Tibial nerve (tissue), 4 donors: ENCODE results near the gene CUX1. TPM values are rescaled to one million over a fixed set of nuclear protein-coding genes. Genes with fewer than 3 reads are reported as not detected.

Source experiments
- DNase-seq, 2 donors: peaks; one replicate each; pipeline ENCODE4 v3.0.0-alpha.2; 2019; ENCODE audit warnings: low spot score in 2 of 2
- H3K27ac ChIP-seq, 4 donors: fragments of 200-600 bp; sonication (generic) in 3 of 4; one replicate each; pipeline ENCODE4 v1.5.1; 2017 to 2019; ENCODE audit warnings: mild to moderate bottlenecking in 1 of 4
- H3K27me3 ChIP-seq, 2 donors: fragments of 200-600 bp; sonication (generic) in 1 of 2; one replicate each; pipeline versions ENCODE4 v1.5.1 to v1.6.0; 2017 to 2019
- H3K36me3 ChIP-seq, 3 donors: fragments of 200-600 bp; sonication (generic); one replicate each; pipeline ENCODE4 v1.5.1; 2018 to 2019
- H3K4me1 ChIP-seq, 4 donors: fragments of 200-600 bp; sonication (generic) in 3 of 4; one replicate each; pipeline ENCODE4 v1.5.1; 2017 to 2019
- H3K4me3 ChIP-seq, 4 donors: fragments of 200-600 bp; sonication (generic) in 3 of 4; one replicate each; pipeline ENCODE4 v1.5.1; 2017 to 2019; ENCODE audit warnings: mild to moderate bottlenecking in 1 of 4, moderate library complexity in 1 of 4
- H3K9me3 ChIP-seq, 4 donors: fragments of 200-600 bp; sonication (generic) in 3 of 4; one replicate each; pipeline ENCODE4 v1.5.1; 2017 to 2019
- EP300 ChIP-seq, 2 donors: sonication (generic); formaldehyde crosslinking; IDR thresholded peaks; one replicate each; pipeline ENCODE4 v1.6.1; 2017; ENCODE audit warnings: antibody characterized with exemption in 2 of 2, mild to moderate bottlenecking in 1 of 2
- POLR2A ChIP-seq, 2 donors: fragments of 450-650 bp; IDR thresholded peaks; one replicate each; pipeline ENCODE4 v1.6.1; 2017; ENCODE audit warnings: antibody characterized with exemption in 2 of 2, mild to moderate bottlenecking in 2 of 2, moderate library complexity in 2 of 2
- WGBS, 2 donors: methylation state at CpG; one replicate each; pipeline ENCODE4 v1.1.5; 2018; 5-methylcytosine and 5-hydroxymethylcytosine counted together
- total RNA-seq, 4 donors: library from RNA; depleted of rRNA; stranded (reverse); fragments of >200 nt; gene quantifications; one replicate each; pipeline ENCODE4 v1.1.0, GENCODE V29; 2016
- TF ChIP-seq, protein P1 (sequence below), 5 experiments: fragments of 200-600 bp in 3 of 5; fragments of 450-650 bp in 2 of 5; sonication (generic) in 3 of 5; IDR thresholded peaks; one replicate each; pipeline ENCODE4 v1.5.1; 2016 to 2019; ENCODE audit warnings: antibody characterized with exemption in 5 of 5, mild to moderate bottlenecking in 3 of 5, moderate library complexity in 2 of 5

The CUX1 gene
- total RNA-seq, 4 donors from 2014 or later = 74.5 to 104 (median 84.3) TPM

DNA sequence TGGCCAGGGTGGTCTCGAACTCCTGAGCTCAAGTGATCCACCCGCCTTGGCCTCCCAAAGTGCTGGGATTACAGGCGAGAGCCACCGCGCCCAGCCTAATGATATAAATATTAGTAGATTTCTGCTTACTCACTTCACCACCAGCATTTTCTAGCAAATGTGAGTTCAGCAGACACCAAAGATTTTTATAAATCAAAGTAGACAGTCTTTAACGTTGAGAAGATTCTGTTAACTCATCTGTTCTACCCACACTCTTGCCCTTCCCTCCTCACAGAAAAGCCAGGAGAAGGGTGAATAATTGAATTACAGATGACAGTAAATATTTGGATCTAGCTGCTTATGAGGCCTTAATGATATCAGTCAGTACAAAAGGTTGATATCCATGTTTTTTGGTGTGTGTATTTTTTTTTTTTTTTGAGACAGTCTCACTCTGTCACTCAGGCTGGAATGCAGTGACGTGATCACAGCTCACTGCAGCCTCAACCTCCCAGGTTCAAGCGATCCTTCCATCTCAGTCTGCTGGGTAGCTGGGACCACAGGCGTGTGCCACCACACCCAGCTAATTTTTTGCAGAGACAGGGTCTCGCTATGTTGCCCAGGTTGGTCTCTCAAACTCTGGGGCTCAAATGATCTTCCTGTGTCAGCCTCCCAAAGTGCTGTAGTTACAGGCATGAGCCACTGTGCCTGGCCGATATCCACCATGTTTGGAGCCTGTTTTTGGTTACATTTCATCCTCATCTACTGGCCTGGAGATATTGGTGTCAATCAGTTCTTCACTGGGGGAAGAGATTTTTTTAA lies 120.5 kb downstream of the CUX1 start:
- no peak overlapping the region for H3K4me3 ChIP-seq
- peaks cover 0 to 63% (median 12%) of the 10 kb centered on the region in 4 donors for H3K4me1 ChIP-seq
- H3K9me3 ChIP-seq = no peaks in the 10 kb centered on the region
- H3K27ac ChIP-seq = no peak overlapping the region
- WGBS, 2 donors = 91 to 92% methylated on average over 11 of the region's 11 CpGs
- DNase-seq = no peak
- H3K27me3 ChIP-seq = no peaks in the 10 kb centered on the region
- no peaks in the 10 kb centered on the region for H3K36me3 ChIP-seq
- TF ChIP-seq POLR2A (IDR thresholded peaks at IDR 0.05) (no peak), EP300 (IDR thresholded peaks at IDR 0.05) (no peak)
- TF ChIP-seq, protein P1, sequence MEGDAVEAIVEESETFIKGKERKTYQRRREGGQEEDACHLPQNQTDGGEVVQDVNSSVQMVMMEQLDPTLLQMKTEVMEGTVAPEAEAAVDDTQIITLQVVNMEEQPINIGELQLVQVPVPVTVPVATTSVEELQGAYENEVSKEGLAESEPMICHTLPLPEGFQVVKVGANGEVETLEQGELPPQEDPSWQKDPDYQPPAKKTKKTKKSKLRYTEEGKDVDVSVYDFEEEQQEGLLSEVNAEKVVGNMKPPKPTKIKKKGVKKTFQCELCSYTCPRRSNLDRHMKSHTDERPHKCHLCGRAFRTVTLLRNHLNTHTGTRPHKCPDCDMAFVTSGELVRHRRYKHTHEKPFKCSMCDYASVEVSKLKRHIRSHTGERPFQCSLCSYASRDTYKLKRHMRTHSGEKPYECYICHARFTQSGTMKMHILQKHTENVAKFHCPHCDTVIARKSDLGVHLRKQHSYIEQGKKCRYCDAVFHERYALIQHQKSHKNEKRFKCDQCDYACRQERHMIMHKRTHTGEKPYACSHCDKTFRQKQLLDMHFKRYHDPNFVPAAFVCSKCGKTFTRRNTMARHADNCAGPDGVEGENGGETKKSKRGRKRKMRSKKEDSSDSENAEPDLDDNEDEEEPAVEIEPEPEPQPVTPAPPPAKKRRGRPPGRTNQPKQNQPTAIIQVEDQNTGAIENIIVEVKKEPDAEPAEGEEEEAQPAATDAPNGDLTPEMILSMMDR (IDR thresholded peaks at IDR 0.05) = no peak

DNA sequence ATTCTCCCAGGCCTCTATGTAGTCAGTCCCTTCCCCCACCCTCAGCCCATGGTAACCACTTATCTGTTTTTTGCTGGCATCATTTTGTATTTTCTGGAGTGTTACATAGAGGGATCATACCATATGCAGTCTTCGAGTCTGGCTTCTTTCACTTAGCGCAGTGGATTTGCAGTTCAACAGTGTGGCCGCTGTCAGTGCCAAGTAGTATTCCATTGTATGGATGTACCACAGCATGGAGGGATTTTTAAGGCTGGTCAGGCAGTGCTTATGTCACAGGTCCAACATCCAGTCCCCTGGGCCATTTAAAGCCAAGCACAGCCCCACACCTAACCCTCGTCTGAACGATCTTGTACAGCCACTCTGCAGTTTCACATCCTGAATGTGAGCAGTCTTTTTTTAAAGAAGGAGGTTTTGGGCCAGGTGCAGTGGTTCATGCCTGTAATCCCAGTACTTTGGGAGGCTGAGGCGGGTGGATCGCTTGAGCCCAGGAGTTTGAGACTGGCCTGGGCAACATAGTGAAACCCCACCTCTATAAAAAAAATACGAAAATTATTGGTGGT lies 121.8 kb downstream of the CUX1 start:
- 97% methylated on average over 8 of the region's 8 CpGs for WGBS, 2 donors
- DNase-seq = no peak
- Histone ChIP-seq H3K27ac (no peak overlapping the region), H3K4me3 (no peak overlapping the region), H3K36me3 (no peaks in the 10 kb centered on the region), H3K4me1 (peaks cover 0 to 52% (median 11%) of the 10 kb centered on the region in 4 donors), H3K27me3 (no peaks in the 10 kb centered on the region), H3K9me3 (no peaks in the 10 kb centered on the region)
- TF ChIP-seq, protein P1 (IDR thresholded peaks at IDR 0.05) = no peak
- TF ChIP-seq POLR2A (IDR thresholded peaks at IDR 0.05) = no peak
- no peak for TF ChIP-seq EP300 (IDR thresholded peaks at IDR 0.05)

- H3K4me3 ChIP-seq = no peak overlapping the region
- no peaks in the 10 kb centered on the region for H3K36me3 ChIP-seq
- DNase-seq = no peak
- WGBS, 2 donors = 93 to 94% methylated on average over 10 of the region's 10 CpGs
- H3K27me3 ChIP-seq = no peaks in the 10 kb centered on the region
- H3K4me1 ChIP-seq = peaks cover 0 to 44% (median 8%) of the 10 kb centered on the region in 4 donors
- H3K9me3 ChIP-seq = no peaks in the 10 kb centered on the region
- no peak for TF ChIP-seq POLR2A (IDR thresholded peaks at IDR 0.05)
- TF ChIP-seq, protein P1 (IDR thresholded peaks at IDR 0.05) = no peak
- no peak for TF ChIP-seq EP300 (IDR thresholded peaks at IDR 0.05)
- no peak overlapping the region for H3K27ac ChIP-seq
Observed at GRCh38 chr7:101940151-101940550, 122.7 kb downstream of the CUX1 start.

DNA sequence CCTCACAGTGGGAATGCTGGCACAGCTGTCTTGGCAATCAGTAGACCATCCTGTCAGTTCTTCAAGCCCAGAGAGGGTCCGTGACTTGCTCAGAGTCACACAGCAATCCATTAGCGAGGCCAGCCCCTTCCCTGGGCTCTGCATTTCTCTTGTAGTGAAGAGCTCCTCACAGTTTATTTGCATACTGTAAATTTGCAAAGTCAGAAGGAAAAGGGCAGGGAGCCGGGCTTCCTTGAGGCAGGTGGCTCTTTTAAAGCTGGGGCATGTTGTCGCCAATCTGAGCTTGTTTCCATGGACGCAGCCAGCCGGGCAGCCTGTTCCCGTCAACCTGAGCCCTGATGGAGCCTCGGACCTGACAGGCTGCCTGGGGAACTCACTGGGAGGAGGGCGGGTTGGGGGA lies 123.4 kb downstream of the CUX1 start:
- WGBS, 2 donors = 80 to 90% methylated on average over 9 of the region's 9 CpGs
- no peak overlapping the region for H3K4me3 ChIP-seq
- H3K4me1 ChIP-seq = peaks cover 0 to 37% (median 8%) of the 10 kb centered on the region in 4 donors
- TF ChIP-seq POLR2A (IDR thresholded peaks at IDR 0.05) = no peak
- TF ChIP-seq, protein P1 (IDR thresholded peaks at IDR 0.05) = no peak
- TF ChIP-seq EP300 (IDR thresholded peaks at IDR 0.05) = no peak
- H3K36me3 ChIP-seq = no peaks in the 10 kb centered on the region
- no peak for DNase-seq
- no peaks in the 10 kb centered on the region for H3K27me3 ChIP-seq
- H3K9me3 ChIP-seq = no peaks in the 10 kb centered on the region
- peak overlapping the region in 1 of 4 donors; percentile 49 for H3K27ac ChIP-seq
